ENCODE results near the gene DENND4B. TPM values are rescaled to one million over a fixed set of nuclear protein-coding genes. Genes with fewer than 3 reads are reported as not detected.
A peak's percentile ranks its signal among the peaks of the same experiment; 100 is the strongest.
"Not testable (repeated sequence)": the region's sequence is repeated elsewhere in the genome, so short reads cannot be mapped to it uniquely, and the experiment has no call there.

The DENND4B gene
- total RNA-seq, 1 donor from 2014 or later = 9.9 TPM

GRCh38 chr1:153985341-153985912 is 38.9 kb upstream of the DENND4B start:
- peak overlapping the region; percentile 83 for H3K27ac ChIP-seq (ENCODE audit: low read depth, low read length)
- H3K9ac ChIP-seq (ENCODE audit: low read depth in 1 of 3, low read length in 3 of 3) = peak overlapping the region; percentile 72 to 91 (median 77)
- H3K4me1 ChIP-seq (ENCODE audit: control insufficient read depth in 3 of 3, insufficient read depth in 3 of 3, low read length in 3 of 3) = peaks cover 13 to 19% (median 14%) of the 10 kb centered on the region in 3 donors
- peaks cover 0 to 10% (median 0%) of the 10 kb centered on the region in 3 donors for H3K36me3 ChIP-seq (ENCODE audit: control insufficient read depth in 3 of 3, insufficient read depth in 3 of 3, low read length in 3 of 3)
- peak overlapping the region; percentile 75 to 87 (median 78) for H3K4me3 ChIP-seq (ENCODE audit: low read length in 3 of 3)
- H3K27me3 ChIP-seq (ENCODE audit: control insufficient read depth in 3 of 3, insufficient read depth in 3 of 3, low read length in 3 of 3) = no peaks in the 10 kb centered on the region
- H3K9me3 ChIP-seq (ENCODE audit: control insufficient read depth in 3 of 3, low read length in 3 of 3) = no peaks in the 10 kb centered on the region

DNA sequence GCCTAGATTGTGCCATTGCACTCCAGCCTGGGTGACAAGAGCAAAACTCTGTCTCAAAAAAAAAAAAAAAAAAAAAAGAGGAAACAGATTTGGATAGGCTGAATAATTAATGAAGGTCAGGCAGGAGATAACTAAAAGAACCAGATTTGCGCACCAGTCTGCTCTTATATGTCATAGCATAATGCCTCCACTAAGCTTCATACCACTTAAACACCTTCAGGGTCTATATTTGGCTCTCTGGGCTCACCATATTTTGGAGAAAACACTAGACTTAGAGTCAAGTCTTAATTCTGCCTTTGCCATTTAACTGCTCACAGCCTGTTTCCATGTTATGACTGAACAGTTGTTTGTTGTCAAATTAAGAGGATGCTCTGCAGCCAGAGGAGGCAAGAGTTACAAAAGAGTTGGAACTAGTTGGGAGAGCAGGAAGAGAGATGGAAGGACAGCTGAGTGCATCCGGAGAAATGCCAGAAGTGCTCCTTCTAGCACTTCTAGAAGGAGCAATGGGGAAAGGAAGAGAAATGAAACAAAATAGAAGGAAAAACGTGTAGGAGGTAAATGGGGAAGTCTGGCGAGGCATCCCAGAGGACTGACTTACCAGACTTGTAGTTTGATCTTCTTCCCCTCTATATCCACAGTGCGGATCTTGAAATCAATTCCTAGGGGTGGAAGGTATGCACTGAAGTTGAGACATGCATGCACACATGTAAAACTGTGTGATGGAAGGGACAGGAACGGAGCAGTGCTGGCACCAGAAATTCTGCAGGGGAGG is 37.8 kb upstream of the DENND4B start:
- H3K36me3 ChIP-seq (ENCODE audit: control insufficient read depth in 3 of 3, insufficient read depth in 3 of 3, low read length in 3 of 3) = peaks cover 0 to 10% (median 0%) of the 10 kb centered on the region in 3 donors
- H3K4me1 ChIP-seq (ENCODE audit: control insufficient read depth in 3 of 3, insufficient read depth in 3 of 3, low read length in 3 of 3) = peaks cover 9 to 19% (median 14%) of the 10 kb centered on the region in 3 donors
- H3K9me3 ChIP-seq (ENCODE audit: control insufficient read depth in 3 of 3, low read length in 3 of 3) = no peaks in the 10 kb centered on the region
- peak overlapping the region; percentile 83 for H3K27ac ChIP-seq (ENCODE audit: low read depth, low read length)
- no peaks in the 10 kb centered on the region for H3K27me3 ChIP-seq (ENCODE audit: control insufficient read depth in 3 of 3, insufficient read depth in 3 of 3, low read length in 3 of 3)
- no peak overlapping the region for H3K9ac ChIP-seq (ENCODE audit: low read depth in 1 of 3, low read length in 3 of 3)
- H3K4me3 ChIP-seq (ENCODE audit: low read length in 3 of 3) = no peak overlapping the region

DNA sequence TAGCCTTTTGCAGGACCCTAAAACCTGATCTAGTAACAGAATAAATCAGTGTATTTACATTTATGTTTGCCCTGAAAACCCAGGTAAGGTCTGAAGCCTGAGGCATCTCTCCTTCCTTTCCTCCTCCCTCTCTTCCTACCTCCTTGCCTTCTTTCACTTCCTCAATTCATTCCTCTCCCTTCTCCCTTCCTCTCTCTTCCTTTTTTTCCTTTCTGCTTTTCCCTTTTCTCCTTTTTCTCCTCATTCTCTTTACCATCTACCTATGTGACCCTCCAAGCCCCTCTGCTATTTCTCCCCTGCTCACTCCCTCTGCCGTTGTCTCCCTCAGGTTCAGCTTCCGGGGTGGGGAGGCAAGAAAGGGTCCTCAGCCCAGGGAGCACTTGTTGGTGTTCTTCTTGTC is 35.2 kb upstream of the DENND4B start:
- peaks cover 19 to 28% (median 25%) of the 10 kb centered on the region in 3 donors for H3K4me1 ChIP-seq (ENCODE audit: control insufficient read depth in 3 of 3, insufficient read depth in 3 of 3, low read length in 3 of 3)
- H3K4me3 ChIP-seq (ENCODE audit: low read length in 3 of 3); H3K27me3 ChIP-seq (ENCODE audit: control insufficient read depth in 3 of 3, insufficient read depth in 3 of 3, low read length in 3 of 3); H3K36me3 ChIP-seq (ENCODE audit: control insufficient read depth in 3 of 3, insufficient read depth in 3 of 3, low read length in 3 of 3); H3K9ac ChIP-seq (ENCODE audit: low read depth in 1 of 3, low read length in 3 of 3); H3K9me3 ChIP-seq (ENCODE audit: control insufficient read depth in 3 of 3, low read length in 3 of 3); H3K27ac ChIP-seq (ENCODE audit: low read depth, low read length): not testable (repeated sequence)

GRCh38 chr1:153979091-153979490 is 32.6 kb upstream of the DENND4B start:
- H3K4me3 ChIP-seq (ENCODE audit: low read length in 3 of 3); H3K9ac ChIP-seq (ENCODE audit: low read depth in 1 of 3, low read length in 3 of 3); H3K9me3 ChIP-seq (ENCODE audit: control insufficient read depth in 3 of 3, low read length in 3 of 3); H3K27me3 ChIP-seq (ENCODE audit: control insufficient read depth in 3 of 3, insufficient read depth in 3 of 3, low read length in 3 of 3): not testable (repeated sequence)
- Histone ChIP-seq H3K4me1 (ENCODE audit: control insufficient read depth in 3 of 3, insufficient read depth in 3 of 3, low read length in 3 of 3) (peaks cover 21 to 26% (median 26%) of the 10 kb centered on the region in 3 donors), H3K27ac (ENCODE audit: low read depth, low read length) (peak overlapping the region; percentile 89), H3K36me3 (ENCODE audit: control insufficient read depth in 3 of 3, insufficient read depth in 3 of 3, low read length in 3 of 3) (peaks cover 13 to 26% (median 15%) of the 10 kb centered on the region in 3 donors)

GRCh38 chr1:153978274-153978909 is 31.9 kb upstream of the DENND4B start:
- Histone ChIP-seq H3K27ac (ENCODE audit: low read depth, low read length) (peak overlapping the region; percentile 89), H3K36me3 (ENCODE audit: control insufficient read depth in 3 of 3, insufficient read depth in 3 of 3, low read length in 3 of 3) (peaks cover 20 to 31% (median 20%) of the 10 kb centered on the region in 3 donors), H3K9ac (ENCODE audit: low read depth in 1 of 3, low read length in 3 of 3) (peak overlapping the region; percentile 91 to 99 (median 97)), H3K4me1 (ENCODE audit: control insufficient read depth in 3 of 3, insufficient read depth in 3 of 3, low read length in 3 of 3) (peaks cover 21 to 26% (median 26%) of the 10 kb centered on the region in 3 donors), H3K4me3 (ENCODE audit: low read length in 3 of 3) (peak overlapping the region; percentile 83 to 95 (median 84)), H3K9me3 (ENCODE audit: control insufficient read depth in 3 of 3, low read length in 3 of 3) (no peaks in the 10 kb centered on the region), H3K27me3 (ENCODE audit: control insufficient read depth in 3 of 3, insufficient read depth in 3 of 3, low read length in 3 of 3) (no peaks in the 10 kb centered on the region)

DNA sequence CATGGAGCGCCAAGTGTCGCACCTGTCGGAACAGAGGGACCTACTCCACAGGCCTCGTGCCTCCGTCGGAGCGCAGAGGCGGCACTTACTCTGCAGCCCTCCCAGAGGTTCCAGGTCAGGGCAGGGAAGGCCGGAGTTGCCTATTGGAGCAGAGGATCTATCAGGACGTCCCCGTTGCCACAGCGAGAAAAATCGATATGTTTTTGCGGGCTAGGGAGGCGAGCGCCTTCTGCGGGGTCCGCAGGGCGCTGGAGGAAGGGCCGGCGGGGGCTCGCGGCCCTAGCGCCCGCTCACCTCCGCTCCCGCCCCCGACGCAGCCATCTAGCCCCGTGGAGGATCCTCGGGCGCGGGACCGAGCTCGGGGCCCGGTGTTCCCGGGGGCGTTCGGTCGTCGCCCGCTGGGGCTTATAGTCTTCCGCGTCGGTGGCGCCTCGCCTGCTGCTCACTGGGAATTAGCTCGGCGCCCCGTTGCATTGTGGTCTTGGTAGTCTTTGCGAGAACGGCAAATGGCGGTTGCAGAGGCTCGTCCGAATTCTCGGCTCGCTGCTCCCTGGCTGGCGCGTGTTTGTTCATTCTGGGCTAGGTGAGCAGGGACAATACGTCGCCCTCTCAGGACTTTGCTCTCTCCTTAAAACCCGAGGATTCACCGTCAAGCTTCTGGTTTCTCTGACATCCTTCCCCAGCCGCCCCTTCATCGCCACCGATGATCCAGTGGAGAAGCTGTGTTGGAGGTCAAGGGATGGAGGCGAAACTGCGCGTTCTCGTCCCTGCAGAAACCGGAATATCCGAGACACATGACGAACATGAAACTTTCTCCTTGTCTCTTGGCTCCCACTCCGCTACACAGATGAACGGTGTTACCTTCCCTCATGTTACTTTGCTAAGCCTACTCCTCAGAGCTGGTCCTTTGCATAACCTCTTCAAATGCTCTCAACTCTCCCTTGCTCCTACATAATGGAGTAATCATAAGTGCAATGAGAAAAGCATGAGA is 31.0 kb upstream of the DENND4B start, which contains the start of gene JTB:
Gene JTB (minus strand): TSS at position 425 of the 991 bp plus-strand sequence. CDS start 422 bp downstream, at position 3.
- H3K27ac ChIP-seq (ENCODE audit: low read depth, low read length) = peak within 1 kb of the TSS; percentile 89
- H3K4me1 ChIP-seq (ENCODE audit: control insufficient read depth in 3 of 3, insufficient read depth in 3 of 3, low read length in 3 of 3) = peaks cover 21 to 26% (median 26%) of the 10 kb centered on the region in 3 donors
- peak within 1 kb of the TSS; percentile 91 to 99 (median 97) for H3K9ac ChIP-seq (ENCODE audit: low read depth in 1 of 3, low read length in 3 of 3)
- peaks cover 20 to 34% (median 26%) of the 10 kb centered on the region in 3 donors for H3K36me3 ChIP-seq (ENCODE audit: control insufficient read depth in 3 of 3, insufficient read depth in 3 of 3, low read length in 3 of 3)
- peak within 1 kb of the TSS; percentile 83 to 95 (median 84) for H3K4me3 ChIP-seq (ENCODE audit: low read length in 3 of 3)
- H3K9me3 ChIP-seq (ENCODE audit: control insufficient read depth in 3 of 3, low read length in 3 of 3) = no peaks in the 10 kb centered on the region
- no peaks in the 10 kb centered on the region for H3K27me3 ChIP-seq (ENCODE audit: control insufficient read depth in 3 of 3, insufficient read depth in 3 of 3, low read length in 3 of 3)

DNA sequence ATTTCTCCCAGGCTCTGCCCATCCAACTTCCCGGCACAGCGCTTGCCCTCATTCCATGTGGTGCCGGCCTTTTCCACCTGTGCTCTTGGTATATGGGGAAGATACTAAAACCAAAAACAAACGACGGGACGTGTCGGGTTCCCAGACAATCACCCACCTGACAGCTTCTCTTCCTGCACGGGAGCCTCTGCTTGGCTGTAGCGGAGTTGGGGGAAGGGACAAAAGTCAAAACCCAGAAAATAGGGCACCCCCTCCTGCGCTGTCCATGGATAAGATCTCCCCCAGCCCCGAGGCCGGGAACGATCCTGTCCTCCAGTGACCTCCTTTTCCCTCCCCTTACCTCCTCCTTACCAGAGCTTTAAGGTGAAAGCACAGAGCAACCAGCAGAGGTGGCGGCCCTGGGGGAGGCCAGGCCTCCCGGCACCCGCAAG is 30.3 kb upstream of the DENND4B start:
- H3K4me3 ChIP-seq (ENCODE audit: low read length in 3 of 3) = peak overlapping the region; percentile 83 to 95 (median 84)
- H3K36me3 ChIP-seq (ENCODE audit: control insufficient read depth in 3 of 3, insufficient read depth in 3 of 3, low read length in 3 of 3) = peaks cover 20 to 31% (median 30%) of the 10 kb centered on the region in 3 donors
- H3K4me1 ChIP-seq (ENCODE audit: control insufficient read depth in 3 of 3, insufficient read depth in 3 of 3, low read length in 3 of 3) = peaks cover 21 to 26% (median 26%) of the 10 kb centered on the region in 3 donors
- no peaks in the 10 kb centered on the region for H3K27me3 ChIP-seq (ENCODE audit: control insufficient read depth in 3 of 3, insufficient read depth in 3 of 3, low read length in 3 of 3)
- peak overlapping the region; percentile 91 to 99 (median 97) for H3K9ac ChIP-seq (ENCODE audit: low read depth in 1 of 3, low read length in 3 of 3)
- no peaks in the 10 kb centered on the region for H3K9me3 ChIP-seq (ENCODE audit: control insufficient read depth in 3 of 3, low read length in 3 of 3)
- H3K27ac ChIP-seq (ENCODE audit: low read depth, low read length) = peak overlapping the region; percentile 89

DNA sequence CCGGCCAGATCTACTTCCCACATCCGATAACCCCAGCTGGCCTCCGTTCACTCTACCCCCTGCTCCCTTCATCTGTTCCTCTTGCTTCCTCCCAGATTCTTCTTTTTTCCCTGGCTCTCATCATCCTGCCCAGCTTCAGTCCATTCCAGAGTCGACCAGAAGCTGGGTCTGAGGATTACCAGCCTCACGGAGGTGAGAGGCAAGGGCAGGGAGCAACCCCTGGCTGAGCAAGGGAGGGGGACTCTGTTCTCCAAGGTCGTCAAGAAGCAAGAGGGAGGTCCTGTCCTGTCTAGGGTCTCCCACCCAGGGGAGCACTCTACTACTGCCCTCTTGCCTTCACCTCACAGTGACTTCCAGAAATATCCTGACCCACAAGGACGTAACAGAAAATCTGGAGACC is 27.0 kb upstream of the DENND4B start:
- H3K4me1 ChIP-seq (ENCODE audit: control insufficient read depth in 3 of 3, insufficient read depth in 3 of 3, low read length in 3 of 3) = peaks cover 23 to 33% (median 30%) of the 10 kb centered on the region in 3 donors

GRCh38 chr1:153973071-153973470 is 26.6 kb upstream of the DENND4B start:
- no peaks in the 10 kb centered on the region for H3K27me3 ChIP-seq (ENCODE audit: control insufficient read depth in 3 of 3, insufficient read depth in 3 of 3, low read length in 3 of 3)
- no peak overlapping the region for H3K9ac ChIP-seq (ENCODE audit: low read depth in 1 of 3, low read length in 3 of 3)
- H3K4me3 ChIP-seq (ENCODE audit: low read length in 3 of 3) = no peak overlapping the region
- peaks cover 23 to 32% (median 30%) of the 10 kb centered on the region in 3 donors for H3K4me1 ChIP-seq (ENCODE audit: control insufficient read depth in 3 of 3, insufficient read depth in 3 of 3, low read length in 3 of 3)
- H3K9me3 ChIP-seq (ENCODE audit: control insufficient read depth in 3 of 3, low read length in 3 of 3) = no peaks in the 10 kb centered on the region
- H3K27ac ChIP-seq (ENCODE audit: low read depth, low read length) = no peak overlapping the region
- H3K36me3 ChIP-seq (ENCODE audit: control insufficient read depth in 3 of 3, insufficient read depth in 3 of 3, low read length in 3 of 3) = peaks cover 20 to 31% (median 30%) of the 10 kb centered on the region in 3 donors

More for the DNA sequence above, 27.0 kb upstream of the DENND4B start:
- Histone ChIP-seq H3K27ac (ENCODE audit: low read depth, low read length) (no peak overlapping the region), H3K9ac (ENCODE audit: low read depth in 1 of 3, low read length in 3 of 3) (no peak overlapping the region), H3K4me3 (ENCODE audit: low read length in 3 of 3) (no peak overlapping the region), H3K9me3 (ENCODE audit: control insufficient read depth in 3 of 3, low read length in 3 of 3) (no peaks in the 10 kb centered on the region), H3K36me3 (ENCODE audit: control insufficient read depth in 3 of 3, insufficient read depth in 3 of 3, low read length in 3 of 3) (peaks cover 20 to 31% (median 30%) of the 10 kb centered on the region in 3 donors), H3K27me3 (ENCODE audit: control insufficient read depth in 3 of 3, insufficient read depth in 3 of 3, low read length in 3 of 3) (no peaks in the 10 kb centered on the region)
